Activated T-cell treated with anti-CD3 and anti-CD28 coated beads, Interleukin-2, amount 50 U/mL, for 4 hours (primary cell): Measurements from ENCODE around the gene PIGH. TPM values are rescaled to one million over a fixed set of nuclear protein-coding genes. Genes with fewer than 3 reads are reported as not detected.
"Not testable (repeated sequence)": the region's sequence is repeated elsewhere in the genome, so short reads cannot be mapped to it uniquely, and the experiment has no call there.

Experiments used
- ATAC-seq, 2 donors: fragments of 200-7000 bp; cut with Tn5 transposase; one replicate each; pipeline ENCODE4 v1.10.0; 2021
- DNase-seq: peaks from one replicate; pipeline ENCODE4 v3.0.0-alpha.2; 2020
- H3K27me3 Mint-ChIP-seq: one replicate; pipeline ENCODE4 v1.8.0; 2021; ENCODE audit warnings: low read depth, mixed read lengths
- H3K36me3 Mint-ChIP-seq: one replicate; pipeline ENCODE4 v1.8.0; 2022; ENCODE audit warnings: mixed read lengths; ENCODE audit not compliant: insufficient read depth
- H3K4me1 Mint-ChIP-seq: one replicate; pipeline ENCODE4 v1.8.0; 2021; ENCODE audit warnings: low read depth, mixed read lengths
- H3K4me3 Mint-ChIP-seq: one replicate; pipeline ENCODE4 v1.8.0; 2021; ENCODE audit warnings: mild to moderate bottlenecking, moderate library complexity, mixed read lengths
- H3K9me3 Mint-ChIP-seq: one replicate; pipeline ENCODE4 v1.8.0; 2021; ENCODE audit warnings: mixed read lengths
- total RNA-seq, 3 donors: library from RNA; stranded (reverse); gene quantifications; one replicate each; pipeline ENCODE4 v1.2.1, GENCODE V29; 2021

The PIGH gene
- total RNA-seq, 3 donors from 2014 or later, result 37.2 to 41.4 (median 39.6) TPM

DNA sequence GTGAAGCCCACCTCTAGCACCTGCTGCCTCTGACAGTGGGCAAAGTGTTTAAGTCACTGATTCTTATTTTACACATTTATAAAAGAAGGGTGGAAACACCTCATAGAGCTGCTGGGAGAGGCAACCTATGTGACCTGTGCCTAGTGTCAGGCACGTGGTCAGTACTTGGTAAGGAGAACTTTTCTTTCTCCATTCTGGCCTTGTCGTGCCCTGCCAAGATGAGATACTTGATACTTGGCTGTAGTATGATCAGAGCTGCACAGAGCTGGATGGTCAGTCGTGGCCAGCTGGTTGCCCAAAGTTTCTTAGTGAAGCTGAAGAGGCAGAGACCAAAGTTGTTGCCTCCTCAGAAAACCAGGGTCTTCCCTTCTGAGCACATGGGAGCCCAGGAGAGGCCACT lies 42.4 kb downstream of the PIGH start:
- no peak overlapping the region for H3K4me3 Mint-ChIP-seq
- DNase-seq (no peak), ATAC-seq (no peak)
- no peaks in the 10 kb centered on the region for H3K36me3 Mint-ChIP-seq
- H3K9me3 Mint-ChIP-seq, result no peaks in the 10 kb centered on the region
- H3K4me1 Mint-ChIP-seq, result no peaks in the 10 kb centered on the region
- H3K27me3 Mint-ChIP-seq, result peaks cover 4% of the 10 kb centered on the region

DNA sequence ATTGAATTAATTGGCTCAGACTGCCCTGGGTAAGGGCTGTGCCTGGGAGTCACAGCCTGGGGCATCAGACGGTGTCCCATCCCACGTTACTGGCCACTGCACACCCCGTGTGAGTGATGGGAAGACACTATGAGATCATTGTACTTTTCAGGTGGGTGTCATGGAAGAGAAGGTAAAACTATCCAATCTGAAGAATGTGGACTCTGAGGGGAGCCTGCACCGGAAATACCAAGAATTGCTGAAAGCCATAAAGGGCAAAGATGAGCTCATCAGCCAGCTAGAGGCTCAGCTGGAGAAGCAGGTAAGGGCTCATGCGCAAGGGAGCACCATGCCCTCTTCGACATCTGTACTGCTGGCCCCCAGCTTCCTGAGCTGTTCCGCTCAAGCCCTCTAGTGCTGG lies 43.0 kb downstream of the PIGH start:
- H3K27me3 Mint-ChIP-seq, result peaks cover 4% of the 10 kb centered on the region
- H3K4me3 Mint-ChIP-seq, result no peak overlapping the region
- DNase-seq (no peak), ATAC-seq (no peak)
- H3K36me3 Mint-ChIP-seq, result no peaks in the 10 kb centered on the region
- H3K4me1 Mint-ChIP-seq, result no peaks in the 10 kb centered on the region
- no peaks in the 10 kb centered on the region for H3K9me3 Mint-ChIP-seq

DNA sequence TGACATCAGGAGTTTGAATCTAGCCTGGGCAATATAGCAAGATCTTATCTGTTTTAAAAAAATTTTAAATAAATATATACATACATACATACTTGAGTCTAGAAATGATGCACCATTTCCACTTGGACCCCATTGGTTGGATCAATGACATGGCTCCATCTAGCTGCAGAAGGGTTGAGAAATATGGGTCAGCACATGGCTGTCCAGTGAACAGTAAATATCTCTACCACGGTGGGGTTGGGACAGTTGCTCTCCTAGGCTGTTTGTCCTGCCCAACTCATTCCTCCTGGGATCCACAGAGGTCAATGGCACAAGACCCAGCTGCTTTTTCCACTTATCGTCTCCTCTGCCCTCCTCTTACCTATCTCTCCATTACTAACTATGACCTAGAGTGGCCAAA lies 43.4 kb downstream of the PIGH start:
- H3K4me3 Mint-ChIP-seq, result no peak overlapping the region
- DNase-seq (no peak), ATAC-seq (no peak)
- no peaks in the 10 kb centered on the region for H3K4me1 Mint-ChIP-seq
- no peaks in the 10 kb centered on the region for H3K36me3 Mint-ChIP-seq
- no peaks in the 10 kb centered on the region for H3K9me3 Mint-ChIP-seq
- peaks cover 4% of the 10 kb centered on the region for H3K27me3 Mint-ChIP-seq

DNA sequence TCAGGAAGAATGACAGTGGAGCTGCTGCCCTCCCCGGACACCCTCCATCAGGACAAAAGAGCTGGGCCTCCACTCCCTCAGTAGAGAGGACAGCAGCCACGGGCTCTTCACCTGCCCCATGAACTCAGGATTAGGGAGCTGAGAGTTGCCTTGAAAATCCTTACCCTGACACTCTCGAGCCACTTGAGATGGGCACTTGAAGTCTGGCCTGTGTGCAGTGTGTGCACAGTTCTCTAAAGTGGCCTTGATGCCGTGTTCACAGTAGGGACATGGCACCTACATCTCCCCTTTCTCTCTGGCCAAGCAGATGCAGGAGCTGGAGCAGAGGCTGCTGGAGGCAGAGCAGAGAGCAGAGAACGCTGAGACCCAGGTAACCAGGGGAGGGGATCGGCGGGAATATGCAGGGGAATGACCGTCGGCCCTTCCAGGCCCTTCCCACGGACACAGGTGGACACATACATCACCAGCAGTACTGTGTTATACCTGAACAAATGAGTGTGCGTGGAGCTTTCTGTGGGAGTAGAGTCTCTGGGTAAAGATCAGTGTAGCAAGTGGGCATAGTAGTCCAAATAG lies 44.5 kb downstream of the PIGH start:
- Mint-ChIP-seq H3K4me3 (no peak overlapping the region), H3K36me3 (no peaks in the 10 kb centered on the region), H3K27me3 (peaks cover 4% of the 10 kb centered on the region), H3K9me3 (no peaks in the 10 kb centered on the region), H3K4me1 (no peaks in the 10 kb centered on the region)
- no peak for ATAC-seq
- DNase-seq, result no peak

DNA sequence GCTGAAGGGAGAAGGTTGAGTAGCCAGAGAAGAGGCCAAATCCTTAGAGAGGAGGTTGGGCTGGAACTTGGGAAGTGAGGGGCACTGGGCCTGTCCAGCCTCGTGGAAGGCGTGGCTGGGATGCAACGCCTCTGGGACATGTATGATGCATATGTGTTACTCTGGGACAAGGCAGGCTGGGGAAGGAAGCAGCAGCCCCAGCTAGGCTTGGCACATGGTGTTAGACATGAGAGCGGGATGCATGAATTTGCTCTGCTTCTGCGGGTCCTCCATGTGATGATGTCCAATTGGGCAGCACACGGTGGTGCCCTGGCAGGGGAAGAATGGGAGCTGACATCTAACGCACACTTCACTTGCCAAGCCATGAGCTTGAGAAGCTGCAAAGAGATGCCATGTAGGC lies 45.7 kb downstream of the PIGH start:
- Mint-ChIP-seq H3K36me3 (no peaks in the 10 kb centered on the region), H3K27me3 (peaks cover 4% of the 10 kb centered on the region), H3K4me1 (no peaks in the 10 kb centered on the region), H3K4me3 (no peak overlapping the region), H3K9me3 (no peaks in the 10 kb centered on the region)
- ATAC-seq (no peak), DNase-seq (no peak)

DNA sequence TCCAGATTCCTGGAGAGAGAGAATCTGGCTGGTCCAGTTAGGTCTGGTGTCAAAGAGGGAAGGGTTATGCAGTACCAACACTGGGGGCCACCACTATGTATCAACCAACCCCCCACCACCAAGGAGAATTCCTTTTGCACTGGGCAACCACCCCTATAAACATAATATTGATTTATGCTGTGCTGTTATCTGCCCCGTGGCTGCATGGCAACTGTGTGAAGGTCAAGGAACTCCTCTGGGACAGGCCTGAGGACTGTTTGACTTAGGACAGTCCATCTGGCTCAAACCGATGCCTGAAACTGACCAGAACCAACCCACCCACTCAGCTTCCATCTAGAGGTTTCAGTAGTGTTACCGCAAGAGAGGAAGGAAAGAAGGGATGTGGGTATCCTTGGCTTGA lies 46.5 kb downstream of the PIGH start:
- H3K9me3 Mint-ChIP-seq, result no peaks in the 10 kb centered on the region
- H3K4me1 Mint-ChIP-seq, result no peaks in the 10 kb centered on the region
- ATAC-seq (no peak), DNase-seq (no peak)
- peaks cover 4% of the 10 kb centered on the region for H3K27me3 Mint-ChIP-seq
- H3K36me3 Mint-ChIP-seq, result no peaks in the 10 kb centered on the region
- H3K4me3 Mint-ChIP-seq, result no peak overlapping the region

DNA sequence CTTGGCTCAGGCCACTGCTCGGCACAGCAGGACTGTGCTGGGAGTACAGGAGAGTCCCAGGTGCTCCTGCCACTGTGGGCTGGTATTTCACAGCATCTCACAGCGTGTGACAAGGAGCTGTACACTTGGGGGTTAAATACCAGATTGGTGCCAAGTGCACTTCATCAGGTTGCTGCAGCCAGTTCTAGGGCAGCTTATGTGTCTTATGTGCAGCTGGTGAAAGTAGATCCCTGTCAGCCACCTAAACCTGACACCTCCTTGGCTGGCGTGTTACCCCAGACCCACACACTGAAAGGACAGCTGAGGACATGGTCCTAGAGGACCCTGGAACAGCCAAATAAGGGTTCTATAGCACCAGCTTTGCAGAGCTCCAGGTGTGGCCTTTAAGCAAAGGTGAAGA lies 48.1 kb downstream of the PIGH start:
- ATAC-seq, result no peak
- peaks cover 4% of the 10 kb centered on the region for H3K27me3 Mint-ChIP-seq

DNA sequence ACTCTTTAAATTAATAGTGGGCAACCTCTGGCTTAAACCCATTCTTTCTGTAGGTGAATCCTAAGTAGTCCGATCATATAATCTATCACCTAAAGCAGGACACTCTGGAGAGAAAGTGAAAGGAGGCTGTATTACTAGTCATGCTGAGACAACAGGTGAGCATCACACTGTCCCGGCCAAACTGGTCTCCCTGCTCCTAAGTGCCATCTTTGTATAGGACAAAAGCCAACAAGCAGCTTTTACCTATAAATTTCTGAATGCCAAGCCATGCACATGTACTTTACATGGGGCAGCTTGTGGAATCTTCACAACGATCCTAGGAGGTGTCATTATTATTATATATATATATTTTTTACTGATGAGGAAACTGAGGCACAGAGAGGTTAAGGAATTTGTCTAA lies 48.9 kb downstream of the PIGH start:
- Mint-ChIP-seq H3K9me3 (no peaks in the 10 kb centered on the region), H3K4me3 (no peak overlapping the region), H3K27me3 (peaks cover 7% of the 10 kb centered on the region), H3K4me1 (no peaks in the 10 kb centered on the region), H3K36me3 (no peaks in the 10 kb centered on the region)
- ATAC-seq (no peak), DNase-seq (no peak)

More for the DNA sequence above, 48.1 kb downstream of the PIGH start:
- DNase-seq, result no peak
- Mint-ChIP-seq H3K36me3 (no peaks in the 10 kb centered on the region), H3K4me3 (no peak overlapping the region), H3K4me1 (no peaks in the 10 kb centered on the region), H3K9me3 (no peaks in the 10 kb centered on the region)

DNA sequence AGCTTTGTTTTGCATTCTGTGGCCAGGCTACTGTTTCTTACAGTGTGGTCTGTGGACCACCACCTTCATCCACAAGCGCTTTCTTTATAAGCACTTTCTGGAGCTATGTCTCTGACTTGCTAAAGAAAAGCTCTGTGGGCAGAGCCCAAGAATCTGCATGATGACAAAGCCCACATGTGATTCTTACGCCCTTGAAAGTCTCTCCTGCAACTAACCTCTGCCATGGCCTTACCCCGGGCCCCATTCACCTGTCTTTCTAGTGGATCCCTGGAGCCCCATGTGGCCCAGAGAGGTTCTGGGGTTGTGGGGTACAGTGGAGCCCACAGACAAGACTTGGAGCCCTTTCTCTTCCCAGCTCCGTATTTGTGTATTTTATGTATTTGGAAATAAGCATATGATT lies 50.3 kb downstream of the PIGH start:
- ATAC-seq, result no peak
- H3K36me3 Mint-ChIP-seq, result no peaks in the 10 kb centered on the region
- no peaks in the 10 kb centered on the region for H3K4me1 Mint-ChIP-seq
- H3K27me3 Mint-ChIP-seq, result peaks cover 10% of the 10 kb centered on the region
- no peak for DNase-seq
- no peak overlapping the region for H3K4me3 Mint-ChIP-seq
- no peaks in the 10 kb centered on the region for H3K9me3 Mint-ChIP-seq

DNA sequence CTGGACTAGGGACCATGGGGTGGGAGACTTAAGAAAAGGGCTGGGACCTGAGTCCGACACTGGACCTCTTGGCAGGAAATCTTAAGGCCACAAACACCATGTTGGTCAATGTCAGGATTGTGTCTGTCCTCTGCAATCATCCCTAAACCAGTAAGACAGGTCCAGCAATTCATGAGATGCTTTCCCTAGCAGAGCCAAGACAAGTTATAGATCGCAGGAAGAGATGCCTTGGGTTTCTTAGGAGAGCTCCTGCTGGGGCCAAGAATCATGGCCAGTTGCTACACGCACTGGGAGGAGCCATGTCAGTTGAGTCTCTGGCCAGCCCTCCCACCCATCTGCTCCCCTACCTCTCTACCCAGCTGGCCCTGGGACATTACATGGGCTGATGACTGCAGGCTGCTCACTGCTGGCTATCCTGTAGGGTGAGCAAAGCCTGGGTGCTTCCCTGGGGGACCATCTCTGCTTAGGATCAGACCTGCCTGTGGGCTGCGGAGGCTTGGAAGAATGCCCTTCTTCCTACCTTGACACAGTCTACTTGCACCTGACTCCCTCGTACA lies 52.8 kb downstream of the PIGH start:
- Mint-ChIP-seq H3K4me3 (no peak overlapping the region), H3K9me3 (peaks cover 5% of the 10 kb centered on the region), H3K27me3 (peaks cover 21% of the 10 kb centered on the region), H3K36me3 (no peaks in the 10 kb centered on the region), H3K4me1 (no peaks in the 10 kb centered on the region)
- DNase-seq (no peak), ATAC-seq (no peak)

DNA sequence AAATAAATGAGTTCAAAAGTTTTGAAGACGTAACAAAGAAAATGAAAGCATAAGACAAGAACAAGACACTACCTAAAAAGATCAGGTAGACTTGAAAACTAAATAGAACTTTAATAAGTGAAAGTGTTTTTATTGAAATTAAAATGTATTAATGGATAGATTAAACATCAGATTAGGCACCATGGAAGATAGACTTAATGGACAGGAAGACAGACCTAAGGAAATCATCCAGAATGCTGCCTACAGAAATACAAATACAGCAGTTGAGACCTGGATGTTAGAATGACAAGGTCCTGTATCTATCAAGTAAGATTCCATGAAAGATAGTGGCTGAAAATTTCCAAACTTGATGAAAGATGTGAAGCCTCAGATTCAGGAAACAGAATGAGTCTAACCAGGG lies 55.5 kb downstream of the PIGH start:
- Mint-ChIP-seq H3K27me3 (peaks cover 36% of the 10 kb centered on the region), H3K4me1 (peaks cover 5% of the 10 kb centered on the region), H3K36me3 (no peaks in the 10 kb centered on the region), H3K4me3 (no peak overlapping the region), H3K9me3 (peaks cover 5% of the 10 kb centered on the region)
- ATAC-seq (no peak), DNase-seq (no peak)

DNA sequence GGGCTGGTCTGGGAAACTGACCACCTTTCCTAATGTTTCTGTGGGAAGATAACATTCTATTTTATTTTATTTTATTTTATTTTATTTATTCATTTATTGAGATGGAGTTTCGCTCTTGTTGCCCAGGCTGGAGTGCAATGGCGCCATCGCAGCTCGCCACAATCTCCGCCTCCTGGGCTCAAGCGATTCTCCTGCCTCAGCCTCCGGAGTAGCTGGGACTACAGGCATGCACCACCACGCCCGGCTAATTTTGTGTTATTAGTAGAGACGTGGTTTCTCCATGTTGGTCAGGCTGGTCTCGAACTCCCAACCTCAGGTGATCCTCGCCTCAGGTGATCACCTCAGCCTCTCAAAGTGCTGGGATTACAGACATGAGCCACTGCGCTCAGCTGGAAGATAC lies 57.4 kb downstream of the PIGH start:
- not testable (repeated sequence) for H3K4me1 Mint-ChIP-seq, H3K9me3 Mint-ChIP-seq, ATAC-seq, H3K36me3 Mint-ChIP-seq, H3K4me3 Mint-ChIP-seq, DNase-seq
- peaks cover 40% of the 10 kb centered on the region for H3K27me3 Mint-ChIP-seq

DNA sequence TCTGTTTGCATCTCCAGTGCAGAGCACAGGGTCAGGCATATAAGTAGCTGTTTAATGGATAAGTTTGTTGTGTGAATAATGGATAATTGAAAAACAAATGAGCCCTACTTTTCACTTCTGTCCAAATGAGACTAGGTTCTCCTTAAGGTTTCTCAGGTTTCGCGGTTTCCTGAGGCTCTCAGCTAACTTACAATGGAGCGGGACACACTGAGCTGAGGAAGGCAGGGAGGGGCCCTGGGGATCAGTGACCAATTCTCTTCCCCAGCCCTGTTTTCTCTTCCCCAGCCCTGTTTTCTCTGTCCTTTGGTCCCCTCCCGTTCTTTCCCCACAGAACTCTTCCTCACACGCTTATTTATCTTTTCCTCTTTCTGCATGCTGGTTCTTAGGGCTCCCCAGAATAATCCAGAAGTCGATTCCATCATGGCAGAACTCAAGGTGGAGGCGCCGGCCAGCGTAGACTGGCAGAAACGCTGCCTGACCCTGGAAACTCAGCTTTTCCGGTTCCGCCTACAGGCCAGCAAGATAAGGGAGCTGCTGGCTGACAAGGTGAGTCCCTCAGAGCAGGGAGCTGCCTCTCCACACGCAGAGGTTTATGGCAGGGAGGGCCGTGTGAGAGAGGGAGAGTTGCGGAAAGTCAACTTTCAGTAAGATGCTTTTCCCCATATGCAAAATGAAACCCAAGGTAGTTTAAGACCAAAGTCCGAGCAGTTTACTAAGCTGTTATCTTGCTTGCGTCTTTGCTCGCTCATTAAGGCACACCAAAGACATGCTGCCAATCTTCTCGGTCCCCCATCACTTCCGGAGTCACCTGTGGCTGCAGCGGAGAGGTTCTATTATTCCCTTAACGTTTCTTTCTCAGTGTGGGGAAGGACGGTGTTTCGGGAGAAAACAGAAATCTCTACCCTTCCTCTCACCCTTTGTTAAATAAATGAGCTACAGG lies 58.4 kb downstream of the PIGH start:
- peak overlapping the region; percentile 66 for H3K4me3 Mint-ChIP-seq
- no peak for DNase-seq
- peaks cover 40% of the 10 kb centered on the region for H3K27me3 Mint-ChIP-seq
- peaks cover 5% of the 10 kb centered on the region for H3K4me1 Mint-ChIP-seq
- H3K36me3 Mint-ChIP-seq, result no peaks in the 10 kb centered on the region
- H3K9me3 Mint-ChIP-seq, result peaks cover 5% of the 10 kb centered on the region
- peak in 1 of 2 donors; percentile 59 for ATAC-seq
